Esophagus (tissue), 2 donors: ENCODE results near the gene WBP2. TPM values are rescaled to one million over a fixed set of nuclear protein-coding genes. Genes with fewer than 3 reads are reported as not detected.
"Not testable (repeated sequence)": the region's sequence is repeated elsewhere in the genome, so short reads cannot be mapped to it uniquely, and the experiment has no call there.

ENCODE experiments used
- H3K27ac ChIP-seq, 2 donors: one replicate each; pipeline ENCODE4 v1.5.1; 2013; ENCODE audit warnings: low read depth in 2 of 2, mild to moderate bottlenecking in 2 of 2, inconsistent platforms in 1 of 2, low read length in 1 of 2, moderate library complexity in 1 of 2
- H3K27me3 ChIP-seq, 2 donors: one replicate each; pipeline ENCODE4 v1.6.1; 2013; ENCODE audit warnings: low read length in 2 of 2, control low read depth in 1 of 2, mild to moderate bottlenecking in 1 of 2; ENCODE audit not compliant: insufficient read depth in 2 of 2, control insufficient read depth in 1 of 2
- H3K36me3 ChIP-seq, 2 donors: one replicate each; pipeline ENCODE4 v1.6.1; 2013; ENCODE audit warnings: low read length in 1 of 2; ENCODE audit not compliant: control insufficient read depth in 2 of 2, insufficient read depth in 2 of 2
- H3K4me1 ChIP-seq, 2 donors: one replicate each; pipeline ENCODE4 v1.6.1; 2013; ENCODE audit warnings: low read length in 1 of 2; ENCODE audit not compliant: control insufficient read depth in 2 of 2, insufficient read depth in 2 of 2
- H3K4me3 ChIP-seq, 2 donors: one replicate each; pipeline ENCODE4 v1.5.1; 2013; ENCODE audit warnings: low read length in 2 of 2, mild to moderate bottlenecking in 2 of 2, low read depth in 1 of 2, moderate library complexity in 1 of 2
- H3K9me3 ChIP-seq, 2 donors: one replicate each; pipeline ENCODE4 v1.6.1; 2013; ENCODE audit warnings: mild to moderate bottlenecking in 2 of 2, low read depth in 1 of 2, low read length in 1 of 2, moderate library complexity in 1 of 2; ENCODE audit not compliant: control insufficient read depth in 2 of 2, insufficient read depth in 1 of 2
- WGBS, 2 donors: extraction: QIAGEN DNeasy Blood & Tissue Kit; methylation state at CpG; one replicate each; pipeline ENCODE4 v1.1.7; 2013; 5-methylcytosine and 5-hydroxymethylcytosine counted together
- polyA plus RNA-seq, 2 donors: library from polyadenylated mRNA; stranded (reverse); fragments of 200-250 nt; gene quantifications; one replicate each; pipeline ENCODE4 v1.2.3, GENCODE V29; 2013
- donor health status: healthy with polysubstance abuse.
- donor health status: Bipolar disorder and iron deficiency.

WBP2 gene
- polyA plus RNA-seq, 2 donors, result 65.1 to 65.9 TPM

DNA sequence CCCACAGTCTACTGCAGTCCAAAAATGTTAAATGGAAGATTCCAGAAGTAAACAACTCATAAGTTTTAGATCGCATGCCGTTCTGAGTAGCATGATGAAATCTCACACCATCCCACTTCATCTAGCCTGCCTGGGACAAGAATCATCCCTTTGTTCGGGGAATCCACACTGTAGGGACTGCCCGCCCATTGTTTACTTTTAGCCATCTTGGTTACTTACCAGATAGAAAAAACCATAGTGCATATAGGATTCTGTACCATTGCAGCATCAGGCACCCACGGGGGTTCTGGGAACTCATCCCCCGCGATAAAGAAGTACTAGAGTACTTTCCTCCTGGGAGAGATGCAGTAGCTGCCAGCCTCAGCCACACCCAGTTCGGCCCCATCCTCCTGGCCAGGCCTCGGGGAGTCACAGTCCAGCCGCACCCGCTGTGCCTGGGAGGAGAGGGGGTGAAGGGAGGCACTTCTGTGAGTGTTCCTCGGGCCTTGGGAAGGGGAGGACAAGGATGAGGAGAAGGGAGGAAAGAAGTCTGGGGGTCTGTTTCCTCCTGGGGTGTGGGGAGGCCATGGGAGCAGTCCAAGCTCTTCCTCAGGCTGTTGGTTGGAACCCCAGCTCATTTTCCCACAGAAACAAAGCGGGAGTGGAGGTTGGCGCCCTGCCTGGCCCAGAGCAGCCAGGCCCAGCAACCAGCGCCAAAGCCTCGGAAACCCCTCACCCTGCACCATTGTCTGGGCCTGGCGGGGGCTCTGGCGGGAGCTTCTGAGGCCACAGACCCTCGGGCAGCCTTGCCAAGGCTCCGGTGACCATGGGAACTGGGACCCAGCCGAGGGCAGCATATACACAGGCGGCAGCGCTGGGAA is 14.4 kb upstream of the WBP2 start:
- Histone ChIP-seq H3K4me3 (no peak overlapping the region), H3K36me3 (peaks cover 0 to 10% of the 10 kb centered on the region in 2 donors), H3K9me3 (no peaks in the 10 kb centered on the region), H3K27ac (peak overlapping the region; percentile 51 to 82), H3K4me1 (peaks cover 4 to 11% of the 10 kb centered on the region in 2 donors), H3K27me3 (no peaks in the 10 kb centered on the region)
- 31 to 45% methylated on average over 23 of the region's 23 CpGs for WGBS, 2 donors

DNA sequence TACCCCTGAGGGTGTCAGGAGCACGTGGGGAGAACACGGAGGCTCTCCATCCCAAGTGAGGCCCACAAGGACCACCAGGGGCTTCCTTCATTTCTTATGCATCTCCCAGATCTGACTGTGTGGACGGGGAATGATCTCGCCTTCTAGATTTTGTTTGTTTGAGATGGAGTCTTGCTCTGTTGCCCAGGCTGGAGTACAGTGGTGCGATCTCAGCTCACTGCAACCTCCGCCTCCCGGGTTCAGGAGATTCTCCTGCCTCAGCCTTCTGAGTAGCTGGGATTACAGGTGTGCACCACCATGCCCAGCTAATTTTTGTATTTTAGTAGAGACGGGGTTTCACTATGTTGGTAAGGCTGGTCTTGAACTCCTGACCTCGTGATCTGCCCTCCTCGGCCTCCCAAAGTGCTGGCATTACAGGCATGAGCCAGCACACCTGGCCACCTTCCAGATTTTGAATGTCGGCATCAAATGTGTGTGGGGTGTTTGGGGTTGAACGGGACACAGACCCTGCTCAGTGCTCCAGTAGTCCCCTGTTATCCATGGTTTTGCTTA is 13.7 kb upstream of the WBP2 start:
- Histone ChIP-seq H3K4me1 (peaks cover 4 to 11% of the 10 kb centered on the region in 2 donors), H3K27ac (peak overlapping the region; percentile 51 to 82)
- 82 to 84% methylated on average over 12 of the region's 12 CpGs for WGBS, 2 donors
- H3K4me3 ChIP-seq, H3K9me3 ChIP-seq, H3K27me3 ChIP-seq, H3K36me3 ChIP-seq: not testable (repeated sequence)

DNA sequence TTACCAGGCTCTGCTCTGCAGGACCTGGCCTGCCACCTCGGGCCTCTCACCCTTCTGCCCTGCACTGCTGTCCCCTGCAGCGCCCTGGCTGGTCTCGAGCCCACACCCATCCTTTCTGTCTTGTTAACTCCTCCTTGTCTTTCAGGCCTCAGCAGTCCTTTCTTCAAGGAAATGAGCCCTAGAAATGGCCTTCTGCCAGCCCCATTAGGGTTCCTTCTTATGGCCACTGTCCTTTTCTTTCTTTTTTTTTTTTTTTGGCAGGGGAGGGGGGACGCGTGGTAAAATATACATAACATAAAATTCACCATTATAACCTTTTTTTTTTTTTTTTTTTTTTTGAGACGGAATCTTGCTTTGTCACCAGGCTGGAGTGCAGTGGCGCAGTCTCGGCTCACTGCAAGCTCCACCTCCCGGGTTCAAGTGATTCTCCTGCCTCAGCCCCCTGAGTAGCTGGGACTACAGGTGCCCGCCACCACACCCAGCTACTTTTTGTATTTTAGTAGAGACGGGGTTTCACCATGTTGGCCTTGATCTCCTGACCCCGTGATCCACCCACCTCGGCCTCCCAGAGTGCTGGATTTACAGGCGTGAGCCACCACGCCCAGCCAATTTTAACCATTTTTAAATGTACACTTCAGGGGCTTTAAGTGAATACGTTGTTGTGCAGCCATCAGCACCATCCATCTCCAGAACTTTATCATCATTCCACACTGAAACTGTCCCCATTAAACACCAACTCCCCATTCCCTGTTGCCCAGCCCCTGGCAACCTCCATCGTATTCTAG is 10.5 kb upstream of the WBP2 start:
- H3K9me3 ChIP-seq, H3K4me1 ChIP-seq, H3K36me3 ChIP-seq, H3K4me3 ChIP-seq, H3K27me3 ChIP-seq: not testable (repeated sequence)
- peak overlapping the region; percentile 38 to 67 for H3K27ac ChIP-seq
- WGBS, 2 donors, result 75 to 78% methylated on average over 16 to 17 of the region's 17 CpGs

DNA sequence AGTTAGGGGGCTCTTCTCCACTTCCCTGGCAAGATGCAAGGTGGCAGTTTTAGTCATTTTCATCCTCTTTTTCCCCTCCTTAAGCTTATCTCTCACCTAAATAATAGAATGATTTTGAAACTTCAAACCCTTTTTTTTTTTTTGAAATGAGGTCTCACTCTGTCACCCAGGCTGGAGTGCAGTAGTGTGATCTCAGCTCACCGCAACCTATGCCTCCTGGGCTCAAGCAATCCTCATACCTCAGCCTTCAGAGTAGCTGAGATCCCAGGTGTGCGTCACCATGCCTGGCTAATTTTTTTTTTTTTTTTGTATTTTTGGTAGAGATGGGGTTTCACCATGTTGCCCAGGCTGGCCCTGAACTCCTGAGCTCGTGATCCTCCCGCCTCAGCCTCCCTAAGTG is 9.8 kb upstream of the WBP2 start:
- not testable (repeated sequence) for H3K9me3 ChIP-seq, H3K4me1 ChIP-seq, H3K4me3 ChIP-seq, H3K36me3 ChIP-seq, H3K27me3 ChIP-seq
- WGBS, 2 donors, result 59 to 73% methylated on average over 4 of the region's 4 CpGs
- H3K27ac ChIP-seq, result peak overlapping the region; percentile 70 to 86

DNA sequence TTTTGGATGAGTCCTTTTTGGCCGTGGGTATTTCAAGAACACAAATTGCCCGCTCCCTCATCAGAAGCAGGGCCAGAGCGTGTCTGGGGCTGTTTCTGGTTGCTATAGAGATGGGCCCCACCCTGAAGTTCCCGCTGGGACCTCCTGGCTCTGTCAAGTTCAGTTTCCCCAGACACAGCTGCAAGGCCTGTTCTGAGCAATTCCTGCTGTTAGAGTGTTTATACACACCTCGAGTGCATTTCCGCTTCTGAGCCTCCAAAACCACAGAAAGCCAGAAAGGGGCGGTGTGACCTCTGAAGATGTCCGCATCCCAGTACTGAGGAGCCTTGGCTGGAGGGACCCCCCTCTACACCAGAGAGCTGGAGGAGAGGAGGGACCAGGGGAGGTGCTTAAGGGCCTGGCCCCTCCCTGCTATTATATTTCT is 9.3 kb upstream of the WBP2 start:
- Histone ChIP-seq H3K4me3 (no peak overlapping the region), H3K9me3 (no peaks in the 10 kb centered on the region), H3K36me3 (no peaks in the 10 kb centered on the region), H3K27ac (peak overlapping the region; percentile 70 to 86), H3K4me1 (peaks cover under 1 to 3% of the 10 kb centered on the region in 2 donors), H3K27me3 (no peaks in the 10 kb centered on the region)
- 12 to 27% methylated on average over 8 of the region's 8 CpGs for WGBS, 2 donors

DNA sequence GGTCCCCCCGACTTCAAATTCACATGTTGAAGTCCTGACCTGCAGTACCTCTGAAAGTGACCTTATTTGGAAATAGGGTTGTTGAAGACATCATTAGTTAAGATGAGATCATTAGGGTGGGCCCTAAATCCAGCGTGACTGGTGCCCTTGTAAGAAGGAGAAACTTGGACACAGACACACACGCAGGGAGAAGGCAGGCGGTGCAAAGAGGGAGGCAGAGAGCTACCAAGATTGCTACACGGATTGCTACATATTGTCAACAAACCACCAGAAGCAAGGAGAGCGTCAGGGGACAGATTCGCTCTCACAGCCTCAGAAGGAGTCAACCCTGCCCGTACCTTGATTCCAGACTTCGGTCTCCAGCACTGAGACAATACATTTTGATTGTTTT is 6.8 kb upstream of the WBP2 start:
- Histone ChIP-seq H3K27me3 (no peaks in the 10 kb centered on the region), H3K36me3 (no peaks in the 10 kb centered on the region), H3K4me1 (peaks cover 0 to 2% of the 10 kb centered on the region in 2 donors), H3K9me3 (no peaks in the 10 kb centered on the region), H3K27ac (peak overlapping the region in 1 of 2 donors; percentile 57), H3K4me3 (no peak overlapping the region)
- WGBS, 2 donors, result 67 to 72% methylated on average over 9 of the region's 9 CpGs

DNA sequence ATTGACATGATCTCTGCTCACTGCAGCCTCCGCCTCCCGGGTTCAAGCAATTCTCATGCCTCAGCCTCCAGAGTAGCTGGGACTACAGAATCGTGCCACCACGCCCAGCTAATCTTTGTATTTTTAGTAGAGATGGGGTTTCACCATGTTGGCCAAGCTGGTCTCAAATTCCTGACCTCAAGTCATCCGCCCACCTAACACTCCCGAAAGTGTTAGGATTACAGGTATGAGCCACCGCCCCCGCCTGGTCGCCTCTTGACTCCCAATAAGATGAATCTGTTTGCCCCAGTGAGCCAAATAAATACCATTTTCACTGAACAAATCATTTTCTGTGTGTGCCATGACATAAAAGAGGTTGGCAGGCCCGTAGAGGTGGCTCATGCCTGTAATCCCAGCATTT is 4.2 kb upstream of the WBP2 start:
- H3K4me1 ChIP-seq, H3K27me3 ChIP-seq, H3K36me3 ChIP-seq, H3K9me3 ChIP-seq, H3K4me3 ChIP-seq: not testable (repeated sequence)
- peak overlapping the region; percentile 0 to 30 for H3K27ac ChIP-seq
- 77 to 84% methylated on average over 10 of the region's 10 CpGs for WGBS, 2 donors

DNA sequence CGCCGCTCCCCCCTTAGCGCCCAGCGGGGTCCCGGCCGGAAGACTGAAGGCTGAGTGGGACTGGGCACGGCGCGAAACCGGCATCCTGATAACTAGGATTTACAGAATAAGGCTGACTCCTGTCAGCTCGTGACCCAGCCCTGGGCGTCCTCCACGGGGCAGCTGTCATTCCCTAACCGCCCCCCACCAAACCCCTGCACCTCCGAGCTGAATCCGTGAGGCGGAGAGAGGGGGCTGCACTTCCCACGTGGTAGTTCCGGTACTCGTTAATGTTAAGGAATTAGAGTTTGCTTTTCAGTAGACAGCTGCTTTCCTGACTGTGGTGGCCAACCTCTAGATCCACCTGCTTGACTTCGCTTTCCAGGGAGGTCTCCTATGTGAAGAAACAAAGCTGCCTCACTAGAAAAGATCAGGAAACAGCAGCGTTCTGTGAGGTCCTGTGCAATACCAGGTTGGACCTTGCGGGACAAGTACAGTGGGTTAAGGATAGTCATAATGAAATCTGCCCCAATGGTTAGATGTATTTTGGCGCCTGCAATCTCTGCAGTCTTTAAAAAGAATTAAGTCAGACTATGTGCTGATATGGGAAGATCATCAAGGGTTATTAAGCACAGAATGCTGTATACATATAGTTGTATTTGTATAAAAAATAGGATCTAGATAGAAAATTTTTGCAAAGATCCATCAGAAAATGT is 1.1 kb upstream of the WBP2 start:
- H3K4me3 ChIP-seq, result peak overlapping the region; percentile 82 to 95

DNA sequence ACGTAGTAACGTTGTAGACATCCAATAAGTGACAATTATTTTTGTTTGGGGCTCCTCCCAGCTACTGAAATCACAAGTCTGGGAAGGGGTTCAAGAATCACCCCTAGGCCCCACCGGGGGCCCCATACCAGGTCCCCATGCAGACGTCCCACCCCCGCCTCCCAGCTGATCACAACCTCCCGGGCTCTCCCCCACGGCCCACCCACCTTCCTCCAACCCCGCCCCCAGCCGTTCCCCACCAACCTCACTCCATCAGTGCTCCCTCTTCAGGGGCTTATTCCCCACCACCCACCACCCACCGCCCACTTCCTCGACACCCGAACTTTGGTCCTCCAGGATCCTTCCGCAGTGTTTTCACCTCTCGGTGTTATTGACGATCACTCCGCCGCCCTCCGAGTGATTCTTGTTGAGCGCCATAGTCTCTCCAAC is 240 bp downstream of the WBP2 start:
- H3K4me3 ChIP-seq, result peak overlapping the region; percentile 47 to 80
- WGBS, 2 donors, result 0 to 1% methylated on average over 19 of the region's 19 CpGs
- peaks cover 8 to 11% of the 10 kb centered on the region in 2 donors for H3K36me3 ChIP-seq
- H3K27me3 ChIP-seq, result no peaks in the 10 kb centered on the region
- no peaks in the 10 kb centered on the region for H3K9me3 ChIP-seq
- H3K4me1 ChIP-seq, result peaks cover 0 to 8% of the 10 kb centered on the region in 2 donors
- peak overlapping the region; percentile 93 to 96 for H3K27ac ChIP-seq

More for the DNA sequence above, 1.1 kb upstream of the WBP2 start:
- H3K4me1 ChIP-seq, result peaks cover 0 to 8% of the 10 kb centered on the region in 2 donors
- 2 to 3% methylated on average over 23 to 24 of the region's 24 CpGs for WGBS, 2 donors
- peak overlapping the region; percentile 95 to 98 for H3K27ac ChIP-seq
- no peaks in the 10 kb centered on the region for H3K9me3 ChIP-seq
- H3K36me3 ChIP-seq, result peaks cover 2 to 3% of the 10 kb centered on the region in 2 donors
- H3K27me3 ChIP-seq, result no peaks in the 10 kb centered on the region
